H54 (cell line): ENCODE results near the gene CLPTM1L.

Experiments used
- DNase-seq: peaks from one replicate; pipeline ENCODE4 v3.0.0; 2011; ENCODE audit warnings: low spot score, mixed read lengths; ENCODE audit not compliant: insufficient read length
- FAIRE-seq: peaks from 3 replicates; lab custom pipeline; 2011; peaks lifted over from hg19 to GRCh38; lab: Jason Lieb, UNC
- POLR2A ChIP-seq: IDR thresholded peaks from 2 replicates; pipeline ENCODE4 v1.6.1; 2011; ENCODE audit warnings: low read depth, mild to moderate bottlenecking, low read length

CLPTM1L gene

GRCh38 chr5:1317921-1318565 lies 26.9 kb downstream of the CLPTM1L start:
- no peak for DNase-seq
- TF ChIP-seq POLR2A: no peak
- no peak for FAIRE-seq

- DNase-seq (no peak), FAIRE-seq (no peak)
- TF ChIP-seq POLR2A: no peak
Observed at GRCh38 chr5:1316588-1317340, 28.1 kb downstream of the CLPTM1L start.

- DNase-seq (no peak), FAIRE-seq (no peak)
- TF ChIP-seq POLR2A: no peak
Observed at GRCh38 chr5:1315709-1316587, 29.0 kb downstream of the CLPTM1L start.

DNA sequence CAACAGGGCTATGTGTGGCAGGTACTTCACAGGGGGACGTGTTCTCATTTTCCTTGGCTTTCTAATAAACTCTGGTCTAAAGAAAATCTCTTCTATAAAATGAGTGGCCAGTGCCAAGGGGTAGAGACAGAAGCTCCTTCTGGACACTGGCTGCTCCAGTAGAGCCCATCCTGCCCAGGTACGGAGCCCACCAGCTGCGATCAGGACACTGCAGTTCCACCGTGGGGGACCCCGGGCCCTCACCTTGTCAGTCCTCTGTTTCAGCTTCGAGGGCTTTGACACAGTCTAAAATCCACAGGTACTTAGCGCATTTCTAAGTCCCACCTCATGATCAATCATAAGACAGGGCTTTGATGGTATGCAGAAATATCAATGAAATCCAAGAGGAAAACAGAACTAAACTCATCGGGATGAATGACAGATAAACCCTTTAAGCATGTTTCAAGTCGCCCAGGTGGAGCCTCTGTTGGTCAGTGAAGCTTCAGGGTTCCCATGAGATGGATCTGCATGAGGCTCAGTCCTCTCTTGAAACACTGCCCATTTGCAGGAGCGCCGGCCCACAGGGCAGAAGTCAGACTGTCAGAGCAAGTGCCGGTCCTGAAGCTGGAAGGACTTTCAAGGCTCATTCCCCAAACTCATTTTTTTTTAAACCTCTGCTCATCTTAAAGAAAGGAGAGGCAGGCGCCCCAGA lies 29.7 kb downstream of the CLPTM1L start:
- FAIRE-seq: no peak

GRCh38 chr5:1314564-1314982 lies 30.3 kb downstream of the CLPTM1L start:
- TF ChIP-seq POLR2A: no peak

More for the DNA sequence above, 29.7 kb downstream of the CLPTM1L start:
- no peak for TF ChIP-seq POLR2A
- no peak for DNase-seq

DNA sequence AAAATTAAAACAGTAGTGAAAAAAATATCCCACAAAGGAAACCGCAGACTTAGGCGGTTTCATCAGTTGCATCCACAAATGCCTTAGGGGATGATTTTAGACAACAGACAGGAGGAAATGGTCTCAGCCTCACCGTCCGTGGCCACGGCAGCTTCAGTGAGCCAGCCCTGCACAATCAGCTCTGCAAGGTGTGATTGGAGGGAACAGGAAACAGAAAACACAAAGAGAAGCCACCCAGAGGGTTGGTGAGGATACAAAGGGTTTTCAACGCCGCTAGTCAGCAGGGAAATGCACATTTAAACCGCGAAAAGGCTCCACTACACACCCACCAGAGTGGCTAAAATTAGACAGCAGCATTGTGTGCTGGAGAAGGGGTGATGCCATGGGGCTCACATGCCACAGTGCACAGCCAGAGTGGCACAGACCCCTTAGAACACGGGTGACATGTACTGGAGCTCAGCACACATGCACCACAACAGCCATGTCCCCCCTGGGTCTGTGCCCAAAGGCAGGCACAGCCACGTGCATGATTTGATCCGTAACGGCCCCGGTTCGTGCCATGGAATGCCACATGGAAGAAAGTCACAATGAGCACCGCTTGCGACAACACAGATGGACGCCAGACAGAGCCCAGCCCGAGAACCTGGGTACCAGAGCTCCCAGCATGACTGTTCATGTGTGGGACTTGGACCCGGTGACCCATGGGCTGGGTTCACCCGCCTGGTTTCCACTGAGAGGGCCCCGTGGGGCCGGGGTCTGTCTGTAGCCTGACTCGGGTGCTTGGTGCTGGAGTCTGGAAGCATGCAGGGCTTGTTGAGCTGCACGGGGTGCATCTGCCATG lies 31.7 kb downstream of the CLPTM1L start:
- TF ChIP-seq POLR2A: no peak
- FAIRE-seq: no peak
- no peak for DNase-seq

More at GRCh38 chr5:1314564-1314982, 30.3 kb downstream of the CLPTM1L start:
- DNase-seq (no peak), FAIRE-seq (no peak)

DNA sequence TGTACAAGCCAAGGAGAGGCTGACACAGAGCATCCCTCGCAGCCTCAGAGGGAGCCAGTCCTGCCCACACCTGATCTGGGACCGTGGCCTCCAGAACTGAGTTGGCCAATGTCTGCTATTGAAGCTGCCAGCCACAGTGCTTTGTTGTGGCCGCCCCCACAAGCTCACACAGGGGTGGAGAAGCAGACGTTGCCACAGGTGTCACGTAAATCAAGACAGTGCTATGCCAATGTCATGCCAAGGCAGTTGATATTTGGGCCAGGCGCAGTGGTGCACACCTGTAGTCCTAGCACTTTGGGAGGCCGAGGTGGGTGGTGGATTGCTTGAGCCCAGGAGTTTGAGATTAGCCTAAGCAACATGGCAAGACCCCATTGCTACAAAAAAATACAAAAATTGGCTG lies 32.7 kb downstream of the CLPTM1L start:
- FAIRE-seq (no peak), DNase-seq (no peak)
- TF ChIP-seq POLR2A: no peak

- FAIRE-seq: no peak
- TF ChIP-seq POLR2A: no peak
- no peak for DNase-seq
Observed at GRCh38 chr5:1311439-1312055, 33.4 kb downstream of the CLPTM1L start.

DNA sequence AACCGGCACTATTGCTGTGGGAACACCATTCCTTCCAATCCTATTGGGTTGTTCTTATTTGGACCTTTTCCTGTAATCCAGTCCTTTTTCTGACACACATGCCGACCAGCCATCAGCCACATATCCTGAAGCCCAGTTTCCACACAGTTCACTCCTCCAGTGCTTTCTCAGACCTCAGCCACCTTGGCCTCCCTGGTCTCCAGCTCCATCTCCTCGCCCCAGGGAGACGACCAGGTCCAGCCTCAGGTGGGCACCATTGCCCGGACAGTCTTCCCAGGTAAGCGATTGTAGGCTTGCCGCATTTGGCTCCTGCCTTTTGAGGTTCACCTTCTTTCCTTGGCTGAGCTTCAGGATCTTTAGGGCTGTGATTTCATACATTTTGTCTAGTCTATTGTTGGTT lies 34.8 kb downstream of the CLPTM1L start:
- TF ChIP-seq POLR2A: no peak
- FAIRE-seq (no peak), DNase-seq (no peak)

DNA sequence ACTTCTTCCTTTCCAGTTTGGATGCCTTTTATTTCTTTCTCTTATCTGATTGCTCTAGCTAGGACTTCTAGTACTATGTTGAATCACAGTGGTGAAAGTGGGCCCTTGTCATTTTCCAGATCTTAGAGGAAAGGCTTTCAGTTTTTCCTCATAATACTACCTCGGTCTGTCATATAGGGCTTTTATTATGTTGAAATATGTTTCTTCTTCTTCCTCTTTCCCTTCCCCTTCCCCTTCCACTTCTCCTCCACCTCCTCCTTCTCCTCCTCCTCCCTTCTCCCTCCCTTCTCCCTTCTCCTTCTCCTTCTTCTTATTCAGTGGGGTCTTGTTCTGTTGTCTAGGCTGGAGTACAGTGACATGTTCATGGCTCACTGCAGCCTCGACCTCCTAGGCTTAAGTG lies 40.9 kb downstream of the CLPTM1L start:
- FAIRE-seq: no peak

GRCh38 chr5:1302258-1302657 lies 42.6 kb downstream of the CLPTM1L start:
- FAIRE-seq (no peak), DNase-seq (no peak)
- TF ChIP-seq POLR2A: no peak

More for the DNA sequence above, 40.9 kb downstream of the CLPTM1L start:
- DNase-seq: no peak
- no peak for TF ChIP-seq POLR2A

DNA sequence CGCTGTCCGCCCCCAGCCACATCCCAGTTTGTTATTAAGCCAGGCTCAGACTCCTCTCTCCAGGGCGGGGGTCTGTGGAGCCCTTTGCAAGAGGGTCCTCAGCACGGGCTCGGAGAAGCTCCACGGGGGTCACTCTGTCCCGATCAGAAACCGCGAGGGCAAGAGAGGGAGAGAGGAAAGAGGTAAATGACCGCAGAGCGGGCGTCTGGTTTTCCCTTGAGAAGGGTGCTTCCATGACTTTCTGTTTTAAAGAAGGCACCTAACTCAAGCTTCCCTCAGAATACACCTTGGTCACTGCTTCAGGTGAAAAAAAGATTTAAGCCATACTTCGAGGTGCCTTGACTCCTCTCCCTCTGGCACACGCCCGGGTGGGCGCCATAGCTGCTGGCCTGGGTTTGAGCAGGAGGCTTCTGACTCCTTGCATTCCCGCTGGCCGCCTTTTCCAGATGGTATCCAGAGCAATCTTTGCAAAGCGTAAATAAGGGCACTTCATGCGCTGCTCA lies 44.3 kb downstream of the CLPTM1L start:
- DNase-seq (no peak), FAIRE-seq (no peak)
- no peak for TF ChIP-seq POLR2A

DNA sequence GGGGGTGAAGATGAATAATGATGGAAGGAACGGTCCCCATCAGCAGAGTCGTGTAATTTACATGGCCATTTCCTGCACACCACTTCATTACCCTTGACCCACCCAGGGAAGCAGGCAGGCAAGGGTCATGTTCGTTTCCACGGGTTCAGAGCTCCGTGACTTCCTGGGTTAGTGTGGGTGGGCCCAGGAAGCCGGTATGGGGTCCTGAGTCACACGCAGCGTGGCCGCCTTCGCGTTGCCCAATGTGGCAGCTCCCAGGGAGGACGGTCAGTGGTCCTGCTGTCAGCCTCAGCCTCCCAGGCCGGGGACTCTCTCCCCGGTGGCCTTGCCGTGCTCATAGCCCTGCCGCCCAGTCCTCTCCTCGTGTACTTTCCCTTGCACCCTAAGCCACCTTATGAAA lies 44.9 kb downstream of the CLPTM1L start:
- DNase-seq (no peak), FAIRE-seq (no peak)
- TF ChIP-seq POLR2A: no peak
